Nephron (organoid): ENCODE data around the gene ADAT2.
"Not testable (repeated sequence)": the region's sequence is repeated elsewhere in the genome, so short reads cannot be mapped to it uniquely, and the experiment has no call there.

ENCODE experiments used
- H3K27ac Mint-ChIP-seq, 3 experiments: 2 replicates each; pipeline ENCODE4 v1.8.0; 2020; ENCODE audit warnings: mixed read lengths in 3 of 3, mild to moderate bottlenecking in 2 of 3, moderate library complexity in 1 of 3
- H3K27me3 Mint-ChIP-seq: 2 replicates; pipeline ENCODE4 v1.8.0; 2021; ENCODE audit warnings: low read depth, mild to moderate bottlenecking, moderate library complexity, mixed read lengths
- H3K36me3 Mint-ChIP-seq: 2 replicates; pipeline ENCODE4 v1.8.0; 2020; ENCODE audit warnings: low read depth, mixed read lengths
- H3K4me1 Mint-ChIP-seq: 2 replicates; pipeline ENCODE4 v1.8.0; 2020; ENCODE audit warnings: mixed read lengths
- H3K4me3 Mint-ChIP-seq, 3 experiments: 2 replicates each; pipeline ENCODE4 v1.8.0; 2020; ENCODE audit warnings: mild to moderate bottlenecking in 3 of 3, mixed read lengths in 3 of 3, moderate library complexity in 2 of 3
- H3K9me3 Mint-ChIP-seq: 2 replicates; pipeline ENCODE4 v1.8.0; 2020; ENCODE audit warnings: mixed read lengths
- TF ChIP-seq, protein P1 (sequence below), 3 experiments: fragments of 200-600 bp; sonication (generic); IDR thresholded peaks; one replicate each; pipeline ENCODE4 v1.5.0; 2021; ENCODE audit warnings: antibody characterized with exemption in 3 of 3; ENCODE audit not compliant: unreplicated experiment in 3 of 3

Gene ADAT2

GRCh38 chr6:143449082-143449713 is 1.3 kb downstream of the ADAT2 start:
- Mint-ChIP-seq H3K9me3 (no peaks in the 10 kb centered on the region), H3K27me3 (no peaks in the 10 kb centered on the region), H3K4me3 (peak overlapping the region; percentile 98 to 100 (median 99)), H3K36me3 (no peaks in the 10 kb centered on the region), H3K27ac (peak overlapping the region in 1 of 3 experiments; percentile 95), H3K4me1 (peaks cover 23% of the 10 kb centered on the region)
- TF ChIP-seq, protein P1, sequence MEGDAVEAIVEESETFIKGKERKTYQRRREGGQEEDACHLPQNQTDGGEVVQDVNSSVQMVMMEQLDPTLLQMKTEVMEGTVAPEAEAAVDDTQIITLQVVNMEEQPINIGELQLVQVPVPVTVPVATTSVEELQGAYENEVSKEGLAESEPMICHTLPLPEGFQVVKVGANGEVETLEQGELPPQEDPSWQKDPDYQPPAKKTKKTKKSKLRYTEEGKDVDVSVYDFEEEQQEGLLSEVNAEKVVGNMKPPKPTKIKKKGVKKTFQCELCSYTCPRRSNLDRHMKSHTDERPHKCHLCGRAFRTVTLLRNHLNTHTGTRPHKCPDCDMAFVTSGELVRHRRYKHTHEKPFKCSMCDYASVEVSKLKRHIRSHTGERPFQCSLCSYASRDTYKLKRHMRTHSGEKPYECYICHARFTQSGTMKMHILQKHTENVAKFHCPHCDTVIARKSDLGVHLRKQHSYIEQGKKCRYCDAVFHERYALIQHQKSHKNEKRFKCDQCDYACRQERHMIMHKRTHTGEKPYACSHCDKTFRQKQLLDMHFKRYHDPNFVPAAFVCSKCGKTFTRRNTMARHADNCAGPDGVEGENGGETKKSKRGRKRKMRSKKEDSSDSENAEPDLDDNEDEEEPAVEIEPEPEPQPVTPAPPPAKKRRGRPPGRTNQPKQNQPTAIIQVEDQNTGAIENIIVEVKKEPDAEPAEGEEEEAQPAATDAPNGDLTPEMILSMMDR (IDR thresholded peaks at IDR 0.05; ENCODE audit: unreplicated experiment in 3 of 3), result no peak

- not testable (repeated sequence) for H3K9me3 Mint-ChIP-seq, H3K27me3 Mint-ChIP-seq, H3K27ac Mint-ChIP-seq, H3K36me3 Mint-ChIP-seq
- Mint-ChIP-seq H3K4me1 (peaks cover 23% of the 10 kb centered on the region), H3K4me3 (peak overlapping the region in 1 of 3 experiments; percentile 22)
These were observed 2.6 kb downstream of the ADAT2 start for GRCh38 chr6:143447865-143448264.

GRCh38 chr6:143443096-143443495 is 7.4 kb downstream of the ADAT2 start:
- no peak overlapping the region for H3K27ac Mint-ChIP-seq
- TF ChIP-seq, protein P1 (IDR thresholded peaks at IDR 0.05; ENCODE audit: unreplicated experiment in 3 of 3), result no peak
- H3K4me1 Mint-ChIP-seq, result no peaks in the 10 kb centered on the region
- H3K27me3 Mint-ChIP-seq, result peaks cover 3% of the 10 kb centered on the region
- no peak overlapping the region for H3K4me3 Mint-ChIP-seq
- H3K9me3 Mint-ChIP-seq, result no peaks in the 10 kb centered on the region
- peaks cover 22% of the 10 kb centered on the region for H3K36me3 Mint-ChIP-seq

- Mint-ChIP-seq H3K36me3 (peaks cover 22% of the 10 kb centered on the region), H3K27ac (no peak overlapping the region), H3K4me1 (no peaks in the 10 kb centered on the region), H3K27me3 (peaks cover 3% of the 10 kb centered on the region), H3K4me3 (no peak overlapping the region), H3K9me3 (no peaks in the 10 kb centered on the region)
- TF ChIP-seq, protein P1 (IDR thresholded peaks at IDR 0.05; ENCODE audit: unreplicated experiment in 3 of 3), result no peak
These were observed 8.6 kb downstream of the ADAT2 start for GRCh38 chr6:143441680-143442545.

GRCh38 chr6:143441010-143441409 is 9.5 kb downstream of the ADAT2 start:
- peaks cover 3% of the 10 kb centered on the region for H3K27me3 Mint-ChIP-seq
- peaks cover 25% of the 10 kb centered on the region for H3K36me3 Mint-ChIP-seq
- no peaks in the 10 kb centered on the region for H3K9me3 Mint-ChIP-seq
- no peak overlapping the region for H3K27ac Mint-ChIP-seq
- no peaks in the 10 kb centered on the region for H3K4me1 Mint-ChIP-seq
- no peak overlapping the region for H3K4me3 Mint-ChIP-seq
- TF ChIP-seq, protein P1 (IDR thresholded peaks at IDR 0.05; ENCODE audit: unreplicated experiment in 3 of 3), result no peak

- Mint-ChIP-seq H3K36me3 (peaks cover 9% of the 10 kb centered on the region), H3K9me3 (no peaks in the 10 kb centered on the region), H3K4me1 (no peaks in the 10 kb centered on the region), H3K4me3 (no peak overlapping the region), H3K27me3 (no peaks in the 10 kb centered on the region), H3K27ac (no peak overlapping the region)
- TF ChIP-seq, protein P1 (IDR thresholded peaks at IDR 0.05; ENCODE audit: unreplicated experiment in 3 of 3), result no peak
These were observed 17.9 kb downstream of the ADAT2 start for GRCh38 chr6:143432588-143432987.
